Measurements from ENCODE around the gene SSX5.
"Not testable (repeated sequence)": the region's sequence is repeated elsewhere in the genome, so short reads cannot be mapped to it uniquely, and the experiment has no call there.

Gene SSX5

GRCh38 chrX:48196745-48197201 lies at the start of gene SSX5:
TSS of gene SSX5 (minus strand) at chrX:48196795. CDS start at chrX:48195358, 1,437 bp downstream.
- in situ Hi-C loops (cut with MboI; ENCODE audit: low sequenced_read_pairs): no loop called here

- in situ Hi-C loops (cut with MboI; ENCODE audit: low sequenced_read_pairs): not testable (repeated sequence)
These were observed 27.6 kb upstream of the SSX5 start for GRCh38 chrX:48224196-48224595.

- in situ Hi-C loops (cut with MboI; ENCODE audit: low sequenced_read_pairs): not testable (repeated sequence)
These were observed 17.7 kb upstream of the SSX5 start for GRCh38 chrX:48214341-48214740.

- in situ Hi-C loops (cut with MboI; ENCODE audit: low sequenced_read_pairs): not testable (repeated sequence)
These were observed 6.6 kb downstream of the SSX5 start for GRCh38 chrX:48190024-48190423.

- in situ Hi-C loops (cut with MboI; ENCODE audit: low sequenced_read_pairs): not testable (repeated sequence)
These were observed 14.7 kb downstream of the SSX5 start for GRCh38 chrX:48181882-48182281.

GRCh38 chrX:48180811-48181210 lies 15.8 kb downstream of the SSX5 start:
- in situ Hi-C loops (cut with MboI; ENCODE audit: low sequenced_read_pairs): no loop called here

GRCh38 chrX:48179691-48180090 lies 16.9 kb downstream of the SSX5 start:
- in situ Hi-C loops (cut with MboI; ENCODE audit: low sequenced_read_pairs): no loop called here

GRCh38 chrX:48166322-48166721 lies 30.3 kb downstream of the SSX5 start:
- in situ Hi-C loops (cut with MboI; ENCODE audit: low sequenced_read_pairs): not testable (repeated sequence)

- in situ Hi-C loops (cut with MboI; ENCODE audit: low sequenced_read_pairs): no loop called here
These were observed 31.4 kb downstream of the SSX5 start for GRCh38 chrX:48165241-48165640.

GRCh38 chrX:48156014-48156413 lies 40.6 kb downstream of the SSX5 start:
- in situ Hi-C loops (cut with MboI; ENCODE audit: low sequenced_read_pairs): no loop called here

- in situ Hi-C loops (cut with MboI; ENCODE audit: low sequenced_read_pairs): no loop called here
These were observed 41.8 kb downstream of the SSX5 start for GRCh38 chrX:48154796-48155195.

- in situ Hi-C loops (cut with MboI; ENCODE audit: low sequenced_read_pairs): no loop called here
These were observed 42.8 kb downstream of the SSX5 start for GRCh38 chrX:48153769-48154168.

GRCh38 chrX:48142697-48143096 lies 53.9 kb downstream of the SSX5 start:
- in situ Hi-C loops (cut with MboI; ENCODE audit: low sequenced_read_pairs): not testable (repeated sequence)

GRCh38 chrX:48141810-48142508 lies 54.6 kb downstream of the SSX5 start:
- in situ Hi-C loops (cut with MboI; ENCODE audit: low sequenced_read_pairs): not testable (repeated sequence)

GRCh38 chrX:48139076-48139475 lies 57.5 kb downstream of the SSX5 start:
- in situ Hi-C loops (cut with MboI; ENCODE audit: low sequenced_read_pairs): not testable (repeated sequence)
